Stimulated activated CD8-positive, alpha-beta memory T cell treated with anti-CD3 and anti-CD28 coated beads, Interleukin-2, amount 100 ng/mL, for 48 hours (primary cell): Measurements from ENCODE around the gene TRAF4.
"Not testable (repeated sequence)": the region's sequence is repeated elsewhere in the genome, so short reads cannot be mapped to it uniquely, and the experiment has no call there.

Experiments
- DNase-seq, 2 donors: peaks; one replicate each; pipeline ENCODE4 v3.0.0-alpha.2; 2020; ENCODE audit warnings: low read depth in 2 of 2

Gene TRAF4

GRCh38 chr17:28748852-28749515 lies 5.2 kb downstream of the TRAF4 start:
- no peak for DNase-seq

- no peak for DNase-seq
These were observed 5.8 kb downstream of the TRAF4 start for GRCh38 chr17:28749516-28750177.

GRCh38 chr17:28750178-28751047 lies 6.6 kb downstream of the TRAF4 start:
- DNase-seq: peak; percentile 79 to 85

- DNase-seq: no peak
These were observed 8.0 kb downstream of the TRAF4 start for GRCh38 chr17:28751600-28752366.

- no peak for DNase-seq
These were observed 11.7 kb downstream of the TRAF4 start for GRCh38 chr17:28755486-28755885.

GRCh38 chr17:28756049-28756804 lies 12.4 kb downstream of the TRAF4 start:
- no peak for DNase-seq

GRCh38 chr17:28758411-28759121 lies 14.8 kb downstream of the TRAF4 start:
- no peak for DNase-seq

GRCh38 chr17:28759256-28759865 lies 15.6 kb downstream of the TRAF4 start:
- DNase-seq: no peak

- no peak for DNase-seq
These were observed 17.1 kb downstream of the TRAF4 start for GRCh38 chr17:28760601-28761562.

GRCh38 chr17:28763137-28763799 lies 19.5 kb downstream of the TRAF4 start:
- no peak for DNase-seq

GRCh38 chr17:28763804-28764266 lies 20.0 kb downstream of the TRAF4 start:
- peak; percentile 51 to 62 for DNase-seq

- DNase-seq: no peak
These were observed 21.2 kb downstream of the TRAF4 start for GRCh38 chr17:28765038-28765437.

- DNase-seq: no peak
These were observed 29.9 kb downstream of the TRAF4 start for GRCh38 chr17:28773736-28774135.

- no peak for DNase-seq
These were observed 30.4 kb downstream of the TRAF4 start for GRCh38 chr17:28774206-28774605.

- no peak for DNase-seq
These were observed 33.4 kb downstream of the TRAF4 start for GRCh38 chr17:28777178-28777577.

- DNase-seq: not testable (repeated sequence)
These were observed 35.8 kb downstream of the TRAF4 start for GRCh38 chr17:28779601-28780000.

GRCh38 chr17:28783161-28783560 lies 39.4 kb downstream of the TRAF4 start:
- DNase-seq: no peak

- no peak for DNase-seq
These were observed 44.3 kb downstream of the TRAF4 start for GRCh38 chr17:28788100-28788499.
